ENCODE data around the gene RPGRIP1. TPM values are rescaled to one million over a fixed set of nuclear protein-coding genes. Genes with fewer than 3 reads are reported as not detected.

RPGRIP1 gene
- total RNA-seq, result under 1 TPM in 2 of 5 donors, not detected in 3; 0.29 to 0.58 TPM
- polyA plus RNA-seq, result under 1 TPM in 2 of 3 donors, not detected in 1; 0.19 to 0.28 TPM
- long read RNA-seq, donor 1, result 0 reads
- long read RNA-seq, donor 2, result 0 reads
- long read RNA-seq, donor 3, result 0 reads
- long read RNA-seq, donor 4, result 0 reads
- long read RNA-seq, donor 5, result 0 reads
- long read RNA-seq, donor 6, result 0 reads
- long read RNA-seq, donor 7, partial matches to known transcripts, result 47 of 52 reads
- long read RNA-seq, donor 7, other reads (novel, unspliced or antisense), result 5 of 52 reads
- long read RNA-seq, donor 8, partial matches to known transcripts, result 67 of 72 reads
- long read RNA-seq, donor 8, other reads (novel, unspliced or antisense), result 5 of 72 reads
- long read RNA-seq, donor 9, result 0 reads
- long read RNA-seq, donor 10, result 0 reads

GRCh38 chr14:21279783-21280182, at the start of gene RPGRIP1:
Gene RPGRIP1 (plus strand): TSS chr14:21280083. CDS start chr14:21287977, 7,894 bp downstream.
- no peaks in the 10 kb centered on the region for H3K36me3 ChIP-seq
- DNase-seq, result no peak
- H3K27me3 ChIP-seq, result no peaks in the 10 kb centered on the region
- H3K9me3 ChIP-seq, result no peaks in the 10 kb centered on the region
- no peak for TF ChIP-seq EP300 (IDR thresholded peaks at IDR 0.05)
- TF ChIP-seq POLR2AphosphoS5 (IDR thresholded peaks at IDR 0.05), result no peak
- TF ChIP-seq POLR2A (IDR thresholded peaks at IDR 0.05), result no peak
- TF ChIP-seq, protein P1, sequence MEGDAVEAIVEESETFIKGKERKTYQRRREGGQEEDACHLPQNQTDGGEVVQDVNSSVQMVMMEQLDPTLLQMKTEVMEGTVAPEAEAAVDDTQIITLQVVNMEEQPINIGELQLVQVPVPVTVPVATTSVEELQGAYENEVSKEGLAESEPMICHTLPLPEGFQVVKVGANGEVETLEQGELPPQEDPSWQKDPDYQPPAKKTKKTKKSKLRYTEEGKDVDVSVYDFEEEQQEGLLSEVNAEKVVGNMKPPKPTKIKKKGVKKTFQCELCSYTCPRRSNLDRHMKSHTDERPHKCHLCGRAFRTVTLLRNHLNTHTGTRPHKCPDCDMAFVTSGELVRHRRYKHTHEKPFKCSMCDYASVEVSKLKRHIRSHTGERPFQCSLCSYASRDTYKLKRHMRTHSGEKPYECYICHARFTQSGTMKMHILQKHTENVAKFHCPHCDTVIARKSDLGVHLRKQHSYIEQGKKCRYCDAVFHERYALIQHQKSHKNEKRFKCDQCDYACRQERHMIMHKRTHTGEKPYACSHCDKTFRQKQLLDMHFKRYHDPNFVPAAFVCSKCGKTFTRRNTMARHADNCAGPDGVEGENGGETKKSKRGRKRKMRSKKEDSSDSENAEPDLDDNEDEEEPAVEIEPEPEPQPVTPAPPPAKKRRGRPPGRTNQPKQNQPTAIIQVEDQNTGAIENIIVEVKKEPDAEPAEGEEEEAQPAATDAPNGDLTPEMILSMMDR (IDR thresholded peaks at IDR 0.05), result no peak
- WGBS, 5 donors, result 90 to 98% (median 94%) methylated on average over 2 of the region's 2 CpGs
- H3K27ac ChIP-seq, result no peak within 1 kb of the TSS
- H3K4me3 ChIP-seq, result no peak within 1 kb of the TSS
- no peaks in the 10 kb centered on the region for H3K4me1 ChIP-seq
- intact Hi-C loops (cut with DNase I; ENCODE audit: low total_unique reads), result loop anchor here (10.0 kb wide), 1 partner anchor 55 kb away; no protein-coding TSS in a partner anchor

- Histone ChIP-seq H3K27ac (peak overlapping the region in 1 of 5 donors; percentile 14), H3K27me3 (no peaks in the 10 kb centered on the region), H3K9me3 (no peaks in the 10 kb centered on the region), H3K4me1 (peaks cover 22 to 60% (median 47%) of the 10 kb centered on the region in 4 donors), H3K36me3 (peaks cover 46 to 84% (median 81%) of the 10 kb centered on the region in 4 donors), H3K4me3 (no peak overlapping the region)
- no peak for TF ChIP-seq POLR2A (IDR thresholded peaks at IDR 0.05)
- TF ChIP-seq POLR2AphosphoS5 (IDR thresholded peaks at IDR 0.05), result peak in 1 of 3 donors; percentile 2
- no peak for TF ChIP-seq EP300 (IDR thresholded peaks at IDR 0.05)
- TF ChIP-seq, protein P1 (IDR thresholded peaks at IDR 0.05), result no peak
- WGBS, 5 donors, result 65 to 74% (median 70%) methylated on average over 14 of the region's 14 CpGs
- no peak for DNase-seq
- intact Hi-C loops (cut with DNase I; ENCODE audit: low total_unique reads), result loop anchor here (10.0 kb wide), 1 partner anchor 154 kb away; the partner anchor contains the start of gene SUPT16H
Observed at GRCh38 chr14:21231020-21231652, 48.7 kb upstream of the RPGRIP1 start.

DNA sequence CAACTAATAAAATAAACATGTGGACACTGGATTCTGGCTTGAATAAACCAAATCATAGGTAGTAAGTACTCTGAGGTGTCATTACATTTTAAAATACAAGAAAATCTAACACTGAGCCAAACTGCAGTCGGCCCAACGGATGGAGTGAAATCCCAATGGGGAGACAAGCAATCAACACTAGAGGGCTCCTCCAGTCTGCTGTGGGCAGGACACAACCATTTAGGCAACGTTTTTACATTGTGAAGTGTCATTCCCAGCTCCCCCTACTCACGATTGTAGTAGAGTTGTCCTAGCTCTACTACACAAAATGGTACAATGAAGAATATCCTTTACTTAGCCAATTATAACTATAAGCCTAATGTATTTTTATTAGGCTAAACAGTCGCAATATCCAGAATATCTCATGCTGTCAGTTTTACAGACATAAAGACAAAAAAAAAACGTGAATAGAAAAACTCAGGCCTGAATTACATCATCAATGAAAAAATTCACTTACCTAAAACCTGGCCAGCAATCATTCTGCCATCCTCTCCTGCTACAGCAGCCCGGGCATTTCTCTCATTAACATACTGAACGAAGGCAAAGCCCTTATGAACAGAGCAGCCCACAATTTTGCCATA, 46.3 kb upstream of the RPGRIP1 start:
- peak in 1 of 2 donors; percentile 12 for DNase-seq
- peaks cover 38 to 77% (median 58%) of the 10 kb centered on the region in 4 donors for H3K36me3 ChIP-seq
- peaks cover 33 to 83% (median 60%) of the 10 kb centered on the region in 4 donors for H3K4me1 ChIP-seq

More for the DNA sequence above, 46.3 kb upstream of the RPGRIP1 start:
- no peak overlapping the region for H3K27ac ChIP-seq
- intact Hi-C loops (cut with DNase I; ENCODE audit: low total_unique reads), result loop anchor here (10.0 kb wide), 1 partner anchor 151 kb away; the partner anchor contains the start of gene SUPT16H
- H3K4me3 ChIP-seq, result no peak overlapping the region
- 40 to 51% (median 47%) methylated on average over 8 of the region's 8 CpGs for WGBS, 5 donors
- no peak for TF ChIP-seq EP300 (IDR thresholded peaks at IDR 0.05)
- TF ChIP-seq, protein P1 (IDR thresholded peaks at IDR 0.05), result no peak
- TF ChIP-seq POLR2A (IDR thresholded peaks at IDR 0.05), result no peak
- TF ChIP-seq POLR2AphosphoS5 (IDR thresholded peaks at IDR 0.05), result no peak
- H3K27me3 ChIP-seq, result no peaks in the 10 kb centered on the region
- no peaks in the 10 kb centered on the region for H3K9me3 ChIP-seq

Measured in stomach (tissue), 19 donors.